HG02884 (cell line): ENCODE results near the gene IL1R1.
"Not testable (repeated sequence)": the region's sequence is repeated elsewhere in the genome, so short reads cannot be mapped to it uniquely, and the experiment has no call there.

Source experiments
- ATAC-seq: cut with Tn5 transposase; IDR thresholded peaks from one replicate; pipeline ENCODE4 v1.9.1; 2021; ENCODE audit warnings: mild to moderate bottlenecking, moderate library complexity; ENCODE audit not compliant: unreplicated experiment

The IL1R1 gene

DNA sequence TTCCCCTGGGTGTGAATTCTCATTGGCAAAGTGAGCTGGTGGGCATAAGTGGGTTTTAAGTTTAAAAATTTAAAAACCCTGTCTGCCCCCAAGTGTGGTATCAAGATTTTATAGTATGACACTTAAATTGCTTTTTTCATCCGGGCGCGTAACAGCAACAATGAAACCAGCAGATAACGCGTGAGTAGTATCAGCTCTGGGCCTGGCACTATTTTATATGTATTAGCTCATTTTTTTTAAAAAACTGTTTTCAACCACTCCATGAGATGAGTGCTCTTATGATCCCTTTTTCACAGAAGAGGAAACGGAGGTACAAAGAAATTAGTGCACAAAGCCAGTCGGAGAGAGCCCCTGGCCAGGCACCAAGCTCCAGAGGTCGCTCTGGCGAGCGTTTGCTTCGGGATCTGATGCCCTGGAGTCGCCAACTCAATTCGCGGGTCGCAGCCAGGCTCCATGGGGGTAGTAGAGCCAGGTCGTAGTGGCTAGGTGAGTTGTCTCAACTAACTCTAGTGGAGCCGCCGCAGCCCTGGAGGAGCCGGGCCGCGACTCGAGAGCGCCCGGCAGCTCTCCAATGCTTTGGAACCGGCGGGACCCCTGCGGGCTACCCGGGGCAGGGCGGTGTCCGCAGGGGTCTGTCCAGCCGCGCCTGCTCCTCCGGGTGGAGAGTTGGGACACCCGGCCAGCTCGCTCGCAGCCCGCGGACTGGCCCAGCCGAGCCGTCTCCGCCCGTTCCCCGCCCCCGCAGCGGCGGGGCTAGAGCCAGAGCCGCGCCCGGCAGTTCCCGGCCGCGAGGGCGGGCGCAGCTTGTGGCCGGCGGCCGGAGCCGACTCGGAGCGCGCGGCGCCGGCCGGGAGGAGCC lies at the start of gene IL1R1:
TSS of gene IL1R1 (plus strand) at position 777 of the 859 bp plus-strand sequence. CDS start 14,979 bp downstream, outside the sequence.
- no peak for ATAC-seq

DNA sequence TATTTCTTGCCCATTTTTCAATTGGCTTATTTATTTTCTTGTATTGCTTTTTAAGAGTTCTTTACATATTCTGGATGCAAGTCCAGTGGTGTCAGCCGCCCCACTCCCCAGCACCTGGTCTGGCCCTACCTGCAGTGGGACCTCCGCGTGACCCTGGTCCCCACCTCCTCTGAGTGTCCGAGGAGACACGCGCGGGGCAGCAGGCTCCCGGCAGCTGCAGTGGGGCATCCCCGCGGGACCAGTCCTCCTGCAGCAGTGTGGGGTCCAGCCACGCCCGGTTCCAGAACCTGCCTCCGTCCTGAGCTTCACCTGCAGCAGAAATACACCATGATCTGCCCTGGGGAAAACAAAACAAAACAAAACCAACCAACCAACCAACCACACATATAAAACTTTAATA lies 48.9 kb upstream of the IL1R1 start:
- no peak for ATAC-seq

DNA sequence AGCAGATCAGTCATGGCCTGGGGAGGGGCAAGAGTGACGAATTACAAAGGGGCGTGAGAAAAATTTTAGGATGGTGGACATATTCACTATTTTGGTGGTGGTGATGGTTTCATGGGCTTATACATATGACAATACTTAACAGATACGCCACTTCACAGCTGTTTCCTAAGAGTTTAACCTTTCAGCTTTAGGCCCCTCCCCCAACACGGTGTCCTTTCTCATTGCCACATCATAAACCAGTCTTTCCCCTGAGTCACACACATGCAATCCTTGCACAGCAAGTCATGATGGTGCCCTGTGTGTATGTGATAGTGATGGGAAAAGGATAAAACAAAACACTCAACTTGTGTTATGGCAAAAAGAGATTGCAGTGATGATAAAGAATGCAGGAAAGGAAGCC lies 47.6 kb upstream of the IL1R1 start:
- ATAC-seq = no peak

DNA sequence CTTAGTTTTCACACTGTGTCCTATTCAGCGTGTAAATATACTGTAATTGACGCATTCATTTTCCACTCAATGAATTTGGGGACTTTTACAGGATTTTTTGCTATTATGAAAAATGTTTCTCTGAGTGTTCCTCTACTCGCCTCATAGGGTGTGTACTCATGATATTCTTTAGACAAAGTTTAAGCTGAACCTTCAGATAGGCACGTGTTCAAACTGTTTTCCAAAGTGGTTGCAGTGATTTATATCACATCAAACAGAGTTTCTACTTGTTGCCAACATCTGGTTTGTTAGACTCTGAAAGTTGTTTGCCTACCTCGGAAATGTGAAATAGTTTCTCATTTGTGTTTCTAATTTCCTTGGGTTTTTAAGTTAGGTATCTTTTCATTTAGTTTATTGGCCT lies 46.4 kb upstream of the IL1R1 start:
- no peak for ATAC-seq

- ATAC-seq = no peak
Measured at GRCh38 chr2:102098756-102099155, 43.8 kb upstream of the IL1R1 start.

DNA sequence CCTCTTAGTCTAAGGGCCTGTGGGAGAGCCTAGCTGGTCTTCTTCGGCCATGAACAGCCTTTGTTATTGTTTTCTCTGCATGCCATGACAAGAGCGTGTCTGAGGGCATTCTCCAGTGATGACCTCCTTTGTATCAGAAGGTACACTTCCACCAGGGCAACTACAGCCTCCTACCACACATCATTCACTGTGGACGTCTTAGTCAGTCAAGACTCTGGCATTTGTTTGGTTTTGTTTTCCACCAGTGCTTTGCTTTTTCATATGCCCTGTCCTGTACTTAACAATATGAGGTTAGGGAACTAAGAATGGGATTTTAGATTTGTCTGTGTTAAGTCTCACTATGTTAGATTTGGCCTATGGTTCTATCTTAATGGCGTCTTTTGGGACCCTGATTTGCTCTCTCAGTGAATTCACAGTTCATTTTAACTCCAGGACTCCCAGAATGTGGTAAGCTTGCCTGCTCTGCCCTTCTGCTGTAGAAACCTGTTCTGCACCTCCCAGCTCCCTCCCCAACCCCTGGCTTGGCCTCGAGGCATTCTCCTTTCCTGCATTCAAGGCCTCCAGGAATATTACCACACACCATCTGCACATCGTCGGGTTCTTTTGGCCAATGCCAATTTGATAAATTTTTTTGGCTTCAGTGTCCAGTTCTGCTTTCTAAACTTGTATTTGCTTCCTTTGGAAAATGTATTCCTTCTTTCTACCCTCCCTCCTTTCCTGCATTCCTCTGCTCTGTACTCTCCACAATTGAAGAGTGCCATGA lies 42.8 kb upstream of the IL1R1 start:
- no peak for ATAC-seq

DNA sequence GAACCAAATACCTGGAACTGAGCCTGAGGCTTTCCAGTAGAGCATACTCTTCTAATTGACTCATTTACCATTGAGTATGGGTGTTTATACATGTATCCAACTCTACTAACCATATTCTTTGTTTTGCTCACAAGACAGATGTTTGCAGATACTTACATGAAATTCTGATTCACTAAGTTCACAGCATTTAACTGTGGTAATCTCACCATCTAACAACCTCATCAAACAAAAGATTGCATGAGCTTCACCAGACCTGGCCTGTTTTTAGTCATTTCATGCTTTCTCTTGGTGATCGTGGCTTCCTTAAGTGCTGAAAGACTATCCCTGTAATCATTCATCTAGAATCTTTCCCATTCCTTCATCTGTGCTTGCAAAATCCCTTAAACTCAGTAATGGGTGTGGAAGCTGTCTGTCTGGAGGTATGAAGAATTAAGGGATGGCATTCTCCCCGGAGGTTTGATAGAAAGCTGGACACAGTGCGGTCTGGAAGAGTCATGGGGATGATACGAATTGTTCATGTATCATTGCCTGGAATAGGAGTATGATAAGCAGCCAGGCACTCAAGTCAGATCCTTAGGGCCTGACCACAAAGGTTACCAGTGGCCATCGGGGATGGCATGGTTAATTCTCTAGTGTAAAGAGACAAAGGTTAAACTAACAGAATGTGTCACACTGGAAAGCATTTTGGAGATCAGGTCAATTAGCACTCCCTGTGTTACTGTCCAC lies 42.0 kb upstream of the IL1R1 start:
- ATAC-seq = no peak

DNA sequence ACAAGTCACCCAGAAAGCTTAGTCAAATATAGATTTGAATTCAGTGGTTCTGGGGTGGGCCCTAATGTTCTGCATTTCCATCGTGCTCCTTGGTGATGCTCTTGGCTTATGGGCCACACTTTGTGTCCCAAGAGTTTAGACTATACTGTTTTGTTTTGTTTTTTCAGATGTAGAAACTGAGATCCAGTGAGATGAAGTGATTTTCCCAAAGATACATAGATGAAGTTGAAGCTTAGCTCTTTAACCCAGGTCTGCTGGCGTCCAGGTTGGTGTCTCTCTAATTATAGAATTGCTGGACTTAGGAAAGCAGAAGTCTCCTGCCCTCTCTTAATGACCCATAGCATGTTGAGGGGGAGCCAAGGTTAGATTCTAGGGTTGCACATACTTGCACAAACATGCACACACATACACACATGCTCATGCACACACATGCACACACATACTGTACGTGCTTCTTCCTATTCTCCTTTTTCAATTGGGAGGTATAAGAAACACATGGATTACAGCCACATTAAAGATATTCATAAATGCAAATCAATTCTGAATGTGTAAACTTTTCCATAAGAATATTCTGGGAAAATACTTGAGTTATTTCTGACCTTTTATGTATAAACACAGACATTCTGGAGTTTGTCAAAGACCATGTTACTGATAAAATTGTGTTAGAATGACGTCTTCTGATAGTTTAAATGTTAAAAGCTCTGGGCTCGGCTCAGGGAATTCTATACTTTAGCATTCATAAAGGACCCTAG lies 41.3 kb upstream of the IL1R1 start:
- ATAC-seq = no peak

DNA sequence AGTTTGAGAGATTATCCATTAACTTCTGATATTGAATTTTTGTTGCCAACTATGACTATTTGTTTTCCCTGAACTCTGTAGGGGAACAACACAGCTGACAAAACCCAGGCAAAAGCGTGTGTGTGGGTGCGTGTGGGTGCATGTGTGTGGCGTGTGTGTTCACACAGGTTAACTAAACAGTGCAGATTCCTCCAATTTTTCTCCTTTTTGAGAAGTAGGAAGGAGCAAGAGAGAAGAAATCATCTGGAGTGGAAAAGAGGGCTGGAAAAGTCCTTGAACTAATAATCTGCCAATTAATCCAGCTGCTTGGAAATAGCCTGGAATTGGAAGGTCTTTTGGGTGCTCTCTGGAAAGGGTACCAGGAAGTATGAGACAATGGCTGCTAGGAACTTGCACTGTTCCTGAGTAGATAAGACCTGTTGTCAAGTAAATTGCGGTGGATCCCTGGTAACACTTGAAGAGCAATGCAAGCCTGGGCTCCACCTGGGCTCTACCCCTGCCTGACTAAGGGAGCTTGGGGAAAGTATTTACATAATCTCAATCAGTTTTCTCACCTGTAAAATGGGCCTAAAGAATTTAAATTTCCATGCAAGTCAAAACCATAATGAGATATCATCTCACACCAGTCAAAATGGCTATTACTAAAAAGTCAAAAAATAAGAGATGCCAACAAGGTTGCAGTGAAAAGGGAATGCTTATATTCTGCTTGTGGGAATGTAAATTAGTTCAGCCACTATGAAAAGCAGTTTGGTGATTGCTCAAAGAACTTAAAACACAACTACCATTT lies 40.5 kb upstream of the IL1R1 start:
- no peak for ATAC-seq

DNA sequence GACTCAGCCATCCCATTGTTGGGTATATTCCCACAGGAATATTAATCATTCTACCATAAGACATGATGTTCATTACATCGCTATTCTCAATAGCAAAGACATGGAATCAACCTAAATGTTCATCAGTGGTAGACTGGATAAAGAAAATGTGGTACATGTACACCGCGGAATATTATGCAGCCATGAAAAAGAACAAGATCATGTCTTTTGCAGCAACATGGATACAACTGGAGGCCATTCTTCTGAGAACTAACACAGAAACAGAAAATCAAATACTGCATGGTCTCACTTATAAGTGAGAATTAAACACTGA lies 40.0 kb upstream of the IL1R1 start:
- ATAC-seq = not testable (repeated sequence)

- no peak for ATAC-seq
Measured at GRCh38 chr2:102103284-102103683, 39.3 kb upstream of the IL1R1 start.

GRCh38 chr2:102103992-102104871 lies 38.3 kb upstream of the IL1R1 start:
- ATAC-seq = peak; percentile 81

DNA sequence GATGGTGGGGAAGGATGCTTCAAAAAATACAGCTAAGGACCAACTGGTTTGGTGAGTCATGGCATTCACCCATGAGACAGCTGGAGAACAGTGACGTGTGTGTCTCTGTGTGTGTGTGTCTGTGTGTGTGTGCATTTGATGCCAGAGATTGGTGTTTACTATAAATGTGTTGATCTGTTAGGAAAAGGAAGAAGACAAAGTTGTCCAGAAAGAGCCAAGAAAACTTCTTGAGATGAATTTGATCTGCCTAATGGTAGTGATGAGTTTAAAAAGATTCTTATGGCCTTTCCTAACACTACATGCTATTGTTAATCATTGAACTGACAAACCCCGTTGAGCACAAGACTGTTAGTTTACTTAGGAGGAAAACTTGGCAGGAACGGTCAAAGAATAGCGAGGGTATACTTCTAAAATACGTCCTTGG lies 36.4 kb upstream of the IL1R1 start:
- no peak for ATAC-seq

DNA sequence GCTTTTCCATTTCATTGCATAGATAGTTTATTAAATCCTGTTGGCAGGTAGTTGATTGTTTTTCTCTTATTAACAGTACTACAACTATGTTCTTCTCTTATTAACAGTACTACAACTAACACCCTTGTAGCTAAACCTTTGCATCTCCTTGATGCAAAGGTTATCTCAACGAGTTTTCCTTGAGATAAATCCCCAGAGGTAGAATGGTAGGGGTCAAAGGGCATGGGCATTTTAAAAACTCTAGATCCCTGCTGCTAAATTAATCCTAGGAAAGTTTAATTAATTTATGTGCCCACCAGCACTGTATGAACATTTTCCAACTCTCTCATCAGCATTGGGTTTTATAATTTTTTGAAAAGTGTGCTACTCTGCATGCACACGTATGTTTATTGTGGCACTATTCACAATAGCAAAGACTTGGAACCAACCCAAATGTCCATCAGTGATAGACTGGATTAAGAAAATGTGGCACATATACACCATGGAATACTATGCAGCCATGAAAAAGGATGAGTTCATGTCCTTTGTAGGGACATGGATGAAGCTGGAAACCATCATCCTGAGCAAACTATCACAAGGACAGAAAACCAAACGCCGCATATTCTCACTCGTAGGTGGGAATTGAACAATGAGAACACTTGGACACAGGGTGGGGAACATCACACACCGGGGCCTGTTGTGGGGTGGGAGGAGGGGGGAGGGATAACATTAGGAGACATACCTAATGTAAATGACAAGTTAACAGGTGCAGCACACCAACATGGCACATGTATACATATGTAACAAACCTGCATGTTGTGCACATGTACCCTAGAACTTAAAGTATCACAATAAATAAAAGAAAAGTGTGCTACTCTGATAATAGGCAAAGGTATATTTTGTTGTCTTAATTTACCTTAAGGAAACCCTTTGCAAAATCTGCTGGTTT lies 35.5 kb upstream of the IL1R1 start:
- not testable (repeated sequence) for ATAC-seq

GRCh38 chr2:102107741-102108070 lies 34.8 kb upstream of the IL1R1 start:
- no peak for ATAC-seq

- no peak for ATAC-seq
Measured at GRCh38 chr2:102109016-102109415, 33.5 kb upstream of the IL1R1 start.

GRCh38 chr2:102110171-102110570 lies 32.4 kb upstream of the IL1R1 start:
- no peak for ATAC-seq
